Effector CD8-positive, alpha-beta T cell (primary cell): ENCODE measurements around the gene SELENOM.
"Not testable (repeated sequence)": the region's sequence is repeated elsewhere in the genome, so short reads cannot be mapped to it uniquely, and the experiment has no call there.

Source experiments
- DNase-seq: peaks from one replicate; lab custom pipeline; 2025; lab: John Stamatoyannopoulos, UW

Gene SELENOM

DNA sequence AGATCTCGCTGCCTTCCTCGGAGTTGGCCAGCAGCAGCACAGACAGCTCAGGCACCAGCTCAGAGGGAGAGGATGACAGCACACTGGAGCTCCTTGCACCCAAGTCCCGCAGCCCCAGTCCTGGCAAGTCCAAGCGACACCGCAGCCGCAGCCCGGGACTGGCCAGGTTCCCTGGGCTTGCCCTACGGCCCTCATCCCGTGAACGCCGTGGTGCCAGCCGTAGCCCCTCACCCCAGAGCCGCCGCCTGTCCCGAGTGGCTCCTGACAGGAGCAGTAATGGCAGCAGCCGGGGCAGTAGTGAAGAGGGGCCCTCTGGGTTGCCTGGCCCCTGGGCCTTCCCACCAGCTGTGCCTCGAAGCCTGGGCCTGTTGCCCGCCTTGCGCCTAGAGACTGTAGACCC is 26.5 kb upstream of the SELENOM start:
- no peak for DNase-seq

DNA sequence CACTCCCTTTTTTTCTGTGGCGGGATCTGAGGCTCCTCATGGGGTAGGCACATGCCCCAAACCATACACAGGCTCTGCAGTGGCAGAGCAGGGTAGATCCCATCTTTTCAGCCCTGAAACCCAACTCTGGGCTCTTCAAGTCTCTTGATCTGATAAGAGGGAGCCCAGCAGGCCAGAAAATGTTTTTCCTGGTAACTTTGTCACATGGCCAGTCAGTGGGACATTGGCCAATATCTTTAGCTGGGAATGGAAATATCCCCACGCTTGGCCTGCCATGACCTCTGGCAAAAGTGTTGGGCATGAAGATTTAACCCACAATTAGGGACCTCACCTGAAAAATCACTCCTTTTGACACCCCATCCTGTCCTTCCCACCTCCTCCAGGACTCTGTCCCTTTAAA is 23.5 kb upstream of the SELENOM start:
- DNase-seq: no peak

DNA sequence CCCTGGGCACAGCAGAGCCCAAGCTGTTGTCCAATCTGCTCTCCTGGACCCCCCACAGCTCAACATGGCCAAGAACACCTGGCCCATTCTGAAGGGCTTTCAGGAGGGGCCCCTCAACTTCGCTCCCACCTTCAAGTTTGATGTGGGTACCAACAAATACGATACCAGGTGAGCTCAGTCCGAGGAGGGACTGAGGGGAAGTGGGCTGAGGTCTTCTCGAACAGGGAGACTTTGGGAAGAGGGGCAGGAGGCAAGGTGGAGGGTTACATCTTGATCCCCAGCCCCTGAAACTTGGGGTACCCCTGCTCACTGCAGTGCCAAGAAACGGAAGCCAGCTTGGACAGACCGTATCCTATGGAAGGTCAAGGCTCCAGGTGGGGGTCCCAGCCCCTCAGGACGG is 20.8 kb upstream of the SELENOM start:
- no peak for DNase-seq

DNA sequence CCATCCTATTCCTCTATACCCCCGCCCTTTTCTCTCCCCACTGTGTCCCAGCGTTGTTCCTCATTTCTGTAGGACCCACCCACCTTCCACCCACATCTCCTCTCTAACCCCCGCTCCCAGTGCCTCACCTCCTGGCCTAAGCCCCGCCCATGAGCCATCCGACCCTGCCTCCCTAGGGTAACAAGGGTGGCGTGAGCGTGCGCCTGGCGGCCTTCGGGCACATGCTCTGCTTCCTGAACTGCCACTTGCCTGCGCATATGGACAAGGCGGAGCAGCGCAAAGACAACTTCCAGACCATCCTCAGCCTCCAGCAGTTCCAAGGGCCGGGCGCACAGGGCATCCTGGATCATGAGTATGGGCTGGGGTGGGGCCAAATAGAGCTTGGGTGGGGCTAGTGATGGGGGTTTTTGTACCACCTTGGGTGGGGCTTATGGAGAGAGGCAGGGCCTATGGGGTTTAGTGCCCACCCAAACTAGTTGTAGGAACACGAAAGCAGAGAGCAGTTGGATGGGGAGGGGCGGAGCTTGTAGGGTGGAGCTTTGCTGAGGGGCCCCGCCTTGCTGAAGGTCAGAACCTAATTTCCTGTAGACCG is 19.9 kb upstream of the SELENOM start:
- DNase-seq: no peak

DNA sequence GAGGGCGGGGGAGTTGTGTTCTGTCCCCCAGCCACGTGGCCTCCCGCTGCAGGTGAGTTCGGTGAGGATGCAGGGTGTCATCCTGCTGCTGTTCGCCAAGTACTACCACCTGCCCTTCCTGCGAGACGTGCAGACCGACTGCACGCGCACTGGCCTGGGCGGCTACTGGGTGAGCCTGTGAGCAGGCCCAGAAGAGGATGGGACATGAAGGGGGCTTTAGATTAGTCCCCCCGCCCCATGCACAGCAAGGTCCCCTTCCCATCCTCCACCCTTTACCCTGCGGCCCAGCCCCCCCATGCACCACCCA is 19.5 kb upstream of the SELENOM start:
- DNase-seq: no peak

DNA sequence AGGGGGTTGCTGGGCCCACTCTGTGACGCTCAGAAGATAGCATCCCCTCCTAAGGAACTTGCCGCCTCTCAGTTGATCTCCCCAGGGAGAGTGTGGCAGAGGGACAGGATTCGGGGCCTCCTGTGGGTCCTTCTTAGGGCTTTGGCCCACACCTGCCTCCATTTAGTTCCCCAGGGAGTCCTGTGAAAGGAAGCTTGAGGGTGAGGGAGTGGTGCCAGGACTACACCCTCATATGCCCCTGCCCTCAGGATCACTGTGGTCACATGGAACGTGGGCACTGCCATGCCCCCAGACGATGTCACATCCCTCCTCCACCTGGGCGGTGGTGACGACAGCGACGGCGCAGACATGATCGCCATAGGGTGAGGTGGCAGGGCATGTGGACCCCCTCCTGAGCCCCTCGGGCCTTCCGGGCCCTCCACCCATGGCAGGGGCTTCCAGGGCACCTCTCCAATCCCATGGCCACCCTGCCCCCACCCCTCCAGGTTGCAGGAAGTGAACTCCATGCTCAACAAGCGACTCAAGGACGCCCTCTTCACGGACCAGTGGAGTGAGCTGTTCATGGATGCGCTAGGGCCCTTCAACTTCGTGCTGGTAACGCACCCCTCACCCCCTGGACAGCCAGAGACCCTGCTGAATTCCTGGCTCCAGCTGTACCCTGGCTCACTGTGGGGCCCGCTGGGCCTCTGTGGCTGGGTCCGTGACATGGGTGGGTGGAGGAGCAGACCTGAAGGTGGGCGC is 18.9 kb upstream of the SELENOM start:
- no peak for DNase-seq

DNA sequence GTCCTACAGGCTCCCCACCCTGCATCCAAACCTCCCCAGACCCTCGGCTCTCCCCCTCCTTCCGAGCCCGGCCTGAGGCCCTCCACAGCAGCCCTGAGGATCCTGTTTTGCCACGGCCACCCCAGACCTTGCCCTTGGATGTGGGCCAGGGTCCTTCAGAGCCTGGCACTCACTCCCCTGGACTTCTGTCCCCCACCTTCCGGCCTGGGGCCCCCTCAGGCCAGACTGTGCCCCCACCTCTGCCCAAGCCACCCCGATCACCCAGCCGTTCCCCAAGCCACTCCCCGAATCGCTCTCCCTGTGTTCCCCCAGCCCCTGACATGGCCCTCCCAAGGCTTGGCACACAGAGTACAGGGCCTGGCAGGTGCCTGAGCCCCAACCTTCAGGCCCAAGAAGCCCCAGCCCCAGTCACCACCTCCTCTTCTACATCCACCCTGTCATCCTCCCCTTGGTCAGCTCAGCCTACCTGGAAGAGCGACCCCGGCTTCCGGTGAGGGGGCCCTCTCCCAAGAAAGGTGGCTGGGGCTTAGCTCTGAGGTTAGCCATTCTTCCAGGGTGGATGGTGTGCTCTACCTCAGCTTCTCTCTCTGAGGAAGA is 18.3 kb upstream of the SELENOM start:
- no peak for DNase-seq

DNA sequence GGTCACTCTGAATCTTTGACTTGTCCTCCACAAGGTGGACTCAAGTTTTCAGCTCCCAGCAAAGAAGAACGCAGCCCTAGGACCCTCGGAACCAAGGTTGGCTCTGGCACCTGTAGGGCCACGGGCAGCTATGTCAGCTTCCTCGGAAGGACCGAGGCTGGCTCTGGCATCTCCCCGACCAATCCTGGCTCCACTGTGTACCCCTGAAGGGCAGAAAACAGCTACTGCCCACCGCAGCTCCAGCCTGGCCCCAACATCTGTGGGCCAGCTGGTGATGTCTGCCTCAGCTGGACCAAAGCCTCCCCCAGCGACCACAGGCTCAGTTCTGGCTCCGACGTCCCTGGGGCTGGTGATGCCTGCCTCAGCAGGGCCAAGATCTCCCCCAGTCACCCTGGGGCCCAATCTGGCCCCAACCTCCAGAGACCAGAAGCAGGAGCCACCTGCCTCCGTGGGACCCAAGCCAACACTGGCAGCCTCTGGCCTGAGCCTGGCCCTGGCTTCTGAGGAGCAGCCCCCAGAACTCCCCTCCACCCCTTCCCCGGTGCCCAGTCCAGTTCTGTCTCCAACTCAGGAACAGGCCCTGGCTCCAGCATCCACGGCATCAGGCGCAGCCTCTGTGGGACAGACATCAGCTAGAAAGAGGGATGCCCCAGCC is 17.6 kb upstream of the SELENOM start:
- DNase-seq: no peak

DNA sequence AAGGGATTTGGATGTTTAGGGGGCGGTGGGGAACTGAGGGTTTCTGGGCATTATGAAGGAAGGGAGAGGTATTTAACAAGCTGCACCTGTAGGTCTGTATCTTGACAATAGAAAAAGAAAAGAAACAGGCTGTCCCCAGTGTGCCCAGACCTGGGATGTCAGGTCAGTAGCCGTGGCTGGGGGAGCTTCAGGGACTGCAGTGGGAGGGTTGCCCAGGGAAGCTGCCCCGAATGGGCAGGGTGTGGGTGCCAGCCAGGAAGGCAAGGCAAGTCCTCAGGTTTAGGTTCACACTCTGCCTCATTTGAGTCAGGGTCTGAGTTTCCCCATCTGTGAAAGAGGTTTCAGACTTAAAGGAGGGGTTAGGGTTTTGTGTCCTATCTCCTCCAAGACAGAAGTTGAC is 16.9 kb upstream of the SELENOM start:
- no peak for DNase-seq

DNA sequence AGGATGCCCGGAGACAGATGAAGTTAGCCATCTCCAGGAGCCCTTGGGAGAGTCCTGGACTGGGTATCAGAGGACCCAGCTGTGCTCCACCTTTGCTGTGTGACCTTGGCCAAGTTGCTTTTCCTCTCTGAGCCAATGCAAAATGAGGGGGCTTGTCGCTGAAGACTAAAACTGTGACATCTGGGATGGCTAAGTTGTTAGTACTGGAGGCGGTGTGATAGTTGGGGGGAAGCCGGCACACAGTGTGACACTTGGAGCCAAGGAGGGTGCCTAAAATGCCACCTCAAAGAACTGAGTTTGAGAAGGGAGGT is 15.9 kb upstream of the SELENOM start:
- no peak for DNase-seq

DNA sequence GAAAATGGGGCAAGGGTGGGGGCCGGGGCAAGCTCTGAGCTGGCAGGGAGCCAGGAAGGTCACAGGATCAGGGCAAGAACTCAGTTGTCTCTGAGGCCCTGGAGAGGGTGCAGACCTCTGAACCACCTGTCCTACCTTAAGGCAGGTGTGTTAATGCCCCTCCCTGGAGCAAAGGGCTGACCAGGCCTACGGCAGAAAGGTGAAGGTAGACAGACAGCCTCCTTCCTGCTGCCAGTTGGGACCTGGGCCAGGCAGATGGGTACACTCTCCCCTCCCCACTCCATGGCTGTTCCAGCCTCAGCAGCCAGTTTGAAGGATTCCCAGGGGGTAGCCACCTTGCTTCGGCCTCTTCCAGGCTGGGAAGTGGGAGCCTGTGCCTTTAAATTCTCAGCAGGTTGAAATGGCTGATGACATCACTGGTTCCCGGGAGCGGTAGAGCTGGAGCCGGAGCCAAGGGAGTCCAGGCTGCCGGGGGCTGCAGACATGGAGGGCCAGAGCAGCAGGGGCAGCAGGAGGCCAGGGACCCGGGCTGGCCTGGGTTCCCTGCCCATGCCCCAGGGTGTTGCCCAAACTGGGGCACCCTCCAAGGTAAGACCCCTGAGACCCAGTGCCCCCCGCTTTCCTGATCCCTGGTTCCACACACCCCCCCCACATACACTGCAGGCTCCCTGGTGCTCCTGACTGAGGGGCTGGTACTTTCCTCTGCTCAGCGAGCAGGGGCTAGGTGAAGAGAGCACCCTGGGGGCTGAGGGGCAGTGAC is 15.3 kb upstream of the SELENOM start, which contains the start of gene INPP5J:
INPP5J (plus strand) TSS at position 435 of the 760 bp plus-strand sequence; CDS start at position 484, 49 bp downstream.
- DNase-seq: no peak

DNA sequence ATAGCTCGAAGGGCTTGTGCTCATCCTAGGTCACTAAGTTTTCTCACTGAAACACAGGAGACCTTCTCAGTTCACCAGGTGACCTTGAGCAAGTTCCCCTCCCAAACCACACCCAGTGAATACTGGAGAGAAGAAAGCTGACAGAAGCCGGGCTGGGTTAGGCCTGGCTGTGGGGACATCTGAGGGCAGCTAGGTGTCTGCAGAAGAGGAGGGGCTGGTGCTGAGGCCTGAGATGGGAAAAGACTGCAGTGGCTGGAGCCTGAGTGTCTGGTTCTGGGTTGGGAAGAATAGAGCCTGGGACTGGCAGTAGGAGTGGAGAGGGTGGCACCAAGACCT is 14.8 kb upstream of the SELENOM start:
- DNase-seq: no peak

DNA sequence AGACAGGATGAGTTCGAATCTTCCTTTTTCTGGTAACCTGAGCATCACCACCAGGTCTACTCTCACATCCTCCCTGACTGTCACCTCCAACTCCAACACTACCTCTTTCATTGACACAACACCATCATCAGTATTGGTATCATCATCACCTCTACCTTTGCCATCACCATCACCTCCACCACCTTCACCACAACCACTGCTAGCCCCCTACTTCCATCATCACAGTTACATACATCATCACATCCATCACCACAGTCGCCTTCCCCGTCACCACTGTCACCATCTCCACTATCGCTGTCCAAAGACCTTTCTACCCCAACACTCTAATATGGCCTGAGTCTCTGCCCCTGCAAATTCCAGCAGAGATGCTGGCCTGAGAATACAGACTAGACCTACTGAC is 14.0 kb upstream of the SELENOM start:
- no peak for DNase-seq

DNA sequence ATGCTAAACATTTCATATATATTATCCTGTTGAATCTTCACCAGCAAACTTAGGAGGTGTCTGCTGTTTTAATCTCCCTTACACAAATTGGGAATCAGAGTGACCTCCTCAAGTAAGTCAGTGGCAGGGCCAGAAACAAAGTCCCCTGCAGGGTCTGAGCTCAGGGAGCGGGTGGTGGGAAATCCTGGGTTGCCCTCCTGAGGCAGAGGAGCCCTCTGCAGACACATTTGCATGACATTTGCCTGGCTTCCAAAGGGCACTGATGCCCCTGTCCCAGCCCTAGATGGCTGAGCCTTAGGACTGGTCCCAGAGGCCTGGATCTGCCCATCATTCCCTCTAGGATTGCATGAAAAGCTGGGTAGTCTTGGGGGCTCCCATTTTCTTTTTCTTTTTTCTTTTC is 13.3 kb upstream of the SELENOM start:
- DNase-seq: no peak

DNA sequence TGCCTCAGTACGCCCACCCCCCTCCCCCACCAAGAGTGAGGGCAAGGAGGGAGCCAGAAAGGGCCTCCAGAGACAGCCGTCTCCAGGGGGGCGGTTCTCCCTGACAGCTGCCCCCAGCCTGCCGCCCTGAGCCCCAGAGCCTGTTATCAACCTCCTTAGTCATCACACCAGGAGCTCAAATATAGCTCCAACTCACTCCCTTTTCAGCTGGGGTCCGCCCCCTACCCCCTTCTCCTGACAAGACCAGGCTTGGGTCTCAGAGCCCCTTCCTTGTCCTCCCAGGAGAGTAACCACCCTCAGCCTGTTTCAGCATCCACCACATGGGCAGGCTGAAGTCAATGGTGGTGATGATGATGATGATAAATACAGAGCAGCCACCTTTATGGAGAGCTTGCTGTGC is 12.9 kb upstream of the SELENOM start:
- DNase-seq: no peak

DNA sequence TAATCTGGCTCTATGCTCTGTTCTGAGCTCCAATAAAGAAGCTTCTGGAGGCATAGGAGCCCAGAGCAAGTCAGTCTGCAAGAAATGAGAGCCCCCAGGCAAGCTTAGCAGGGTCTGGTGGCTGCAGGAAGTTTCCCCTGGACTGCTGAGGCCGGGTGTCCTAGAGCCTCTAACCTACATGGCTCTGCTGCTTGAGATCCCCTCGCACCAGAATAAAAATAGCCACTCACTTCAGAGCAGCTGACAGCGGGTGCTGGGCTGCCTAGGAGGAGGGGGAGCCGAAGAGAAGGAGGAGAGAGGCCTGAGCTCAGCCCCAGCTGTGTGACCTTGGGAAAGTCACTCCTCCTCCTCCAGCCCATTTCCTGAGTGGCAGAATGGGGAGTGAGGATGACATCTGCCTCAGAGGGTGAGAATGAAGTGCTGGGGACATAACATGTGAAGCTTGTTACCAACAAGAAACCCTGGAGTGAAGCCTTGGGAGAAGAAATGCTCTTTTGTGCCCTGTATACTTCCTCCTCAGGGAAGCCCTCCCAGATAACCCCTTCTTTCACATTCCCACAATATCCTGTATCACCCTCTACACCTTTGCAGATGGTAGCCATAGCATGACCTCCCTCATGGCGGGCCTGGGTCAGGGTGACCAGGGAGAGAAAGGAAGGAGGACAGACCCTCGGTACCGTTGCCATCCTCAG is 11.8 kb upstream of the SELENOM start:
- DNase-seq: no peak

DNA sequence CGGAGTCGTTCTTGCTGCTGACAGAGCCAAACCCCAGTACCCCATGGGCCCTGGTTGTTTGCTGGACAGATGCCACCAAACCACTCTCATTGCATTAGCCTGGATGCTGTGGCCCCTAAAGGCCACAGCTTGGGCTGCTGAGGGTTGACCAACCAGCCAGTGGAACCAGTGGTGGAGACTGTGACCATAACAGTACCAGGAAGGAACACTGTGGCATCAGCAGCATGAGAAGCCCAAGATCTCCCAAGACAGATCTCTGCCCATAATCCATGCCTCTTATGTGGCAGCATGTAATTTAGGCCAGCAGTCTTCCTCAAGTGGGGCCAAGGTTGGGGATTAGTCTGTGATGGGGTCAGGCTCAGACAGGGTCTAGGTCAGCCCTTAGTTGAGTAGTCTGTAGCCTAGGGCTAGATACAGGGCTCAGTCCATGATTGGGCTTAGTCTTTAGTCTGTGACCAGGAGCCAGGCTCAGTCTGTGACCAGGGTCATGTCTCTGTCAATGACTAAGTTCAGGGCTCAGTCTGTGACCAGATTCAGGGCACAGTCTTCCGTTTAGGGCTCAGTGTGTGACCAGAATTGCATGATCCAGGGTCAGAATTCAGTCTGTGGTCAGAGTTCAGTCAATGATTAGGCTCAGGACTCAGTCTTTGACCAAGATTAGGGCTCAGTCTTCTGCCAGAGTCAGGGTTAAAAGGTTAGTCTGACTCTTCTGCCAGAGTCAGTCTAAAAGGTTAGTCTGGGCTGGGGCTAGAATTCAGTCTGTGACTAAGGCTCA is 10.9 kb upstream of the SELENOM start:
- DNase-seq: no peak

DNA sequence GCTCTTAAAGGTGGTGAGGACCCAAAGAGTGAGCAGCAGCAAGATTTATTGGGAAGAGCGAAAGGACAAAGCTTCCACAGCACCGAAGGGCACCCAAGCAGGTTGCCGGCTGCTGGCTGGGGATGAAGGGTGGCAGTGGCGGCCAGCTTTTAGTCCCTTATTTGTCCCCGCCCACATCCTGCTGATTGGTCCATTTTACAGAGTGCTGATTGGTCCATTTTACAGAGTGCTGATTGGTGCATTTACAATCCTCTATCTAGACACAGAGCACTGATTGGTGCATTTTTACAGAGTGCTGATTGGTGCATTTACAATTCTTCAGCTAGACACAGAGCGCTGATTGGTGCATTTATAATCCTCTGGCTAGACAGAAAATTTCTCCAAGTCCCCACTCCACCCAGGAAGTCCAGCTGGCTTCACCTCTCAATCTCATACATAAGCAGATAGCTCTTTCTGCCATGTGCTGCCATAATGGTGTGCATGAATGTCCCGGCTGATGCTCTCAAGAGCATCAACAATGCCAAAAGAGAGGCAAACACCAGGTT is 5.3 kb upstream of the SELENOM start:
- not testable (repeated sequence) for DNase-seq

DNA sequence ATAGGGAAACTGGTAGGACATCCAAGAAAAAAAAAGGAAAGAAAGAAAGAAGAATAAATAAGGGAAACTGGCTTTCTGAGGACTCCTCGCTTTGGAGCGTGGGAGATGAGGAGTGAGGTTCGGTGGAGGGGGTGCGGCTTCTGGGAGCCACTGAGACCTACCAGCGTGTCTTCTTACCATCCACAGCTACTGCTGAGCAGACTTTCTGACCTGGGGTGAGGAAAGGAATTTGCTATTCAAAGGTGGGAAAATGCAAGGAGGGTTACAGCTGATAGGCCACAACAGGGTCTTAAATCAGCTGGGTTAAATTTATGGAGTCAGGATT is 488 bp upstream of the SELENOM start:
- DNase-seq: no peak

DNA sequence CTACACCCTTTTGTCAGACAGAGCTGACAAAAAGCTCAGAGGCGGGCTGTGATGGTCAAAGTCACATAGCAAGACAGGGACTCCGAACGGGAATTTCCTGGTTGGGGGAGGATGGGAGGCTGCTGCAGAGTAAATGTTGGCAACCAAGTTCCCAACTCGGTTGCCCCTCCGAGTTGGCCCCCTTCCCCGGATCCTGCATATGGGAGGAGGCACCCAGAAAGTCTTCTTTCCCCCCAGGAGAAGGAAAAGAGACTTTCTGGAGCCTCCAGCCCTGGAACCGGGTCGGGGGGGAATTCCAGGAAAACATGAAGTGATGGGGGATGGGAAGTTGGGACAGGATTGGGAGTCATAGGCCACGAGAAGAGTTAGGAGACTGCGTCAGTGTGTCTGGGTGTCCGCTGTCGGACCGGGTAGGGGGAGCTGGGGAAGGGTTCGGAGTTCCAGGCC is 614 bp downstream of the SELENOM start:
- DNase-seq: no peak

DNA sequence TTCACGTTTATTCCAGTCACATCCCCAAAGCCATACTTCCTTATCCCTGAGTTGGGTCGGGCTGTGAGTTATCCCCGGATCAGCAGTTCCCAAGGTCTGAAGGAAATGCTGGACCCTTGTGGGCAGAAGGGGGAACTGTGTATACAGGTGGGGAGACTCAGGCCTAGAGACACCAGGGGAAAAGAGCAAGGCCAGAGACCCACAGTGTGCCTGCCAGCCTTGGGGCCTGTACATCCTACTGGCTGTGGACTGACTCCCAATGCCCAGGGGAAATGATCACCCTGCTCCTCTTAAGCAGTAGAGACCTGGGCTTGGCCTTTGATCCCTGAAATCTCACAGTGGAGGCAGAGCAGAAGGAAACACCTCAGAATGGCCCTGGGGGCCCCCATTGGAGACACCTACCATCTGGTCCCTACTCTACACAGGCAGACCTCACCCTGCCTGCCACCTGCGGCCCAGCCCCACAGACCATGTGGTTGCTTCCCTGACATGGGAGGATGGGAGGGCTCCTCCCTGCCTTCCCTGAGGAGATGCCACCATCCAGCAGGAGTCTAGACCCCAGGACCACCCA is 1.3 kb downstream of the SELENOM start:
- no peak for DNase-seq
